Astrocyte of the spinal cord (primary cell): ENCODE measurements around the gene TEFM.

Experiments used
- DNase-seq: peaks from one replicate; pipeline ENCODE4 v3.0.0; 2011; ENCODE audit warnings: low read depth, low spot score
- H3K4me3 ChIP-seq: 2 replicates; pipeline ENCODE4 v1.5.1; 2011; ENCODE audit warnings: low read depth, mild to moderate bottlenecking, low read length, moderate library complexity
- in situ Hi-C: cut with HindIII; loops from 2 replicates; pipeline ENCODE4 v1.10.0; 2017; ENCODE audit warnings: low sequenced_read_pairs
- TF ChIP-seq, protein P1 (sequence below): IDR thresholded peaks from 2 replicates; pipeline ENCODE4 v1.5.1; 2012; ENCODE audit warnings: low read depth, mild to moderate bottlenecking, low read length, inconsistent platforms

The TEFM gene, protein sequence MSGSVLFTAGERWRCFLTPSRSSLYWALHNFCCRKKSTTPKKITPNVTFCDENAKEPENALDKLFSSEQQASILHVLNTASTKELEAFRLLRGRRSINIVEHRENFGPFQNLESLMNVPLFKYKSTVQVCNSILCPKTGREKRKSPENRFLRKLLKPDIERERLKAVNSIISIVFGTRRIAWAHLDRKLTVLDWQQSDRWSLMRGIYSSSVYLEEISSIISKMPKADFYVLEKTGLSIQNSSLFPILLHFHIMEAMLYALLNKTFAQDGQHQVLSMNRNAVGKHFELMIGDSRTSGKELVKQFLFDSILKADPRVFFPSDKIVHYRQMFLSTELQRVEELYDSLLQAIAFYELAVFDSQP

DNA sequence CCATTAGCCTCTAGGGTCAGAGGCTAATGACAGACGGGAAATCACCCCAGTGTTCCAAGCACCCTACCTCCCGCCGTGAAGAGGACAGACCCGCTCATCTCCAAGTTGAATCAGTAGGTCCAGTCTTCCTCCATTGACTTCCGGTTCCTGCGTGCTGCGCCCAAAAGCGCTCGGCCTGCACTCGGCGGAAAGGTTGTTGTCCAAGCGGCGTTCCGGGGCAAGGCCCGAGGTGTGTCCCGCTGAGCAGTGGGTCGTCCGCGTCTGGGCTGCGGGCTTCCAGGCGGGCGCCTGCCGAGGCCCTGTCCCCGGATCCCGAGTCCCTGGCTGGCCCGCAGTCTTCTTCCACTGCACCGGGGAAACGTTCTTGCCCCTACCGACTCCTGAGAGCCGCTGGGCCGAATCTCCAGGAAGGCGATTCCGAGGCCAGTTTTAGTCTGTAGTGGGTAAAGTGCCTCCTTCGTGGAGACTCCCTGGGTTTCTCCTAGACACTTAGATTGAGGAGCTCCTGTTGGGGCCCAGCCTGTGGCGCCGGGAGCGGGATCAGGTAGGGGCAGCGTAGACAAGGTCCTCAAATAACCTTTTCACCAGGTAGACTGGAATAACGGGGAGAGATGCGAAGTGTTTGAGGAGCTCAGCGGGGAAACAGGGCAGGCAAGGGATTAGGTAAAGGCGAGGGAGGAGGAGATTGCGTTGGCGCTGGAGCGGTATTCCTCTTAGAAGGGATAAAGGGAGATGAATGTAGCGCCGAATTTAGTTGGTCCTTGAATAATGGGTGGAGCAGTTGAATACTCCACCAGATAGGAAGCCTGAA is at the start of gene TEFM:
Gene TEFM, minus strand, starts transcription at position 138 of the 811 bp plus-strand sequence. Its CDS starts 40 bp downstream, at position 98.
- DNase-seq: peak; percentile 94
- TF ChIP-seq, protein P1, sequence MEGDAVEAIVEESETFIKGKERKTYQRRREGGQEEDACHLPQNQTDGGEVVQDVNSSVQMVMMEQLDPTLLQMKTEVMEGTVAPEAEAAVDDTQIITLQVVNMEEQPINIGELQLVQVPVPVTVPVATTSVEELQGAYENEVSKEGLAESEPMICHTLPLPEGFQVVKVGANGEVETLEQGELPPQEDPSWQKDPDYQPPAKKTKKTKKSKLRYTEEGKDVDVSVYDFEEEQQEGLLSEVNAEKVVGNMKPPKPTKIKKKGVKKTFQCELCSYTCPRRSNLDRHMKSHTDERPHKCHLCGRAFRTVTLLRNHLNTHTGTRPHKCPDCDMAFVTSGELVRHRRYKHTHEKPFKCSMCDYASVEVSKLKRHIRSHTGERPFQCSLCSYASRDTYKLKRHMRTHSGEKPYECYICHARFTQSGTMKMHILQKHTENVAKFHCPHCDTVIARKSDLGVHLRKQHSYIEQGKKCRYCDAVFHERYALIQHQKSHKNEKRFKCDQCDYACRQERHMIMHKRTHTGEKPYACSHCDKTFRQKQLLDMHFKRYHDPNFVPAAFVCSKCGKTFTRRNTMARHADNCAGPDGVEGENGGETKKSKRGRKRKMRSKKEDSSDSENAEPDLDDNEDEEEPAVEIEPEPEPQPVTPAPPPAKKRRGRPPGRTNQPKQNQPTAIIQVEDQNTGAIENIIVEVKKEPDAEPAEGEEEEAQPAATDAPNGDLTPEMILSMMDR: no peak
- H3K4me3 ChIP-seq: peak within 1 kb of the TSS; percentile 74
- in situ Hi-C loops: no loop called here

DNA sequence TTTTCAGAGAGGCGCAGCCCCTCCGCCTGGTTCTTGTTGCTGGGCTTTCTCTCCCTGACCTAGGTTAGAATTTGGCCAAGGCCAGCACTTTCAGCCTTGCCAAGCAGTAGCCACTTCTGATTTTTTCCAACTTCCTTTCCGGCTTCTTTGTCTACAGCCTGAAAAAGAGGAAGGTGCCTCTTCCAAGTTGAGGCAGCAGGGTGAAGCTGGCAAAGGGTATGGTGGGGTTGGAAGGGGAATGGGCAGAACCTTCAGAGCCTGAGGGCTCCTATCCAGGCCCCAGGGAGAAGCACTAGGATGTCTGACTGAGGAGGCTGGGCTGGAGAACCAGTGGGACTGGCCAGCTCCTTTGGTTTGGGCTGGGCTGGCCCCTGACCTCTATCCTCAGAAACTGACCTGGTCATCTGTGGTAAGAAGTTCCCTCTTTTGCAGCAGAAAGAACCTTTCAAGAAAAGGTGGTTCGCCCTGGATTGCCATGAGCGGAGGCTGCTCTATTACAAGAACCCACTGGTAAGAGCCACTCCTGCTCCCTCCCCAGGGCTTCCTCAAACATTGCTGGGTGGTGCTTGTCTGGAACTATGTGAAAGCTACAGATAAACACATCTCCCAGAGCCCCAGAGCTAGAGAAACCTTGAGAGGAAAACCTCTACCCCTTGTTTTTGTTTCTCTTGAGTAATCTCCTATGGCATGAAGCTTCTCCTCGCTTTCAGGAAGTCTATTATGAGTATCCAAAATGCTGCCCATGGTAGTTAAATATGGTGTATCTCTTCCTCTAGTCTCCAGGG is 48.2 kb upstream of the TEFM start:
- no peak overlapping the region for H3K4me3 ChIP-seq
- in situ Hi-C loops: no loop called here
- no peak for DNase-seq
- TF ChIP-seq, protein P1: no peak

DNA sequence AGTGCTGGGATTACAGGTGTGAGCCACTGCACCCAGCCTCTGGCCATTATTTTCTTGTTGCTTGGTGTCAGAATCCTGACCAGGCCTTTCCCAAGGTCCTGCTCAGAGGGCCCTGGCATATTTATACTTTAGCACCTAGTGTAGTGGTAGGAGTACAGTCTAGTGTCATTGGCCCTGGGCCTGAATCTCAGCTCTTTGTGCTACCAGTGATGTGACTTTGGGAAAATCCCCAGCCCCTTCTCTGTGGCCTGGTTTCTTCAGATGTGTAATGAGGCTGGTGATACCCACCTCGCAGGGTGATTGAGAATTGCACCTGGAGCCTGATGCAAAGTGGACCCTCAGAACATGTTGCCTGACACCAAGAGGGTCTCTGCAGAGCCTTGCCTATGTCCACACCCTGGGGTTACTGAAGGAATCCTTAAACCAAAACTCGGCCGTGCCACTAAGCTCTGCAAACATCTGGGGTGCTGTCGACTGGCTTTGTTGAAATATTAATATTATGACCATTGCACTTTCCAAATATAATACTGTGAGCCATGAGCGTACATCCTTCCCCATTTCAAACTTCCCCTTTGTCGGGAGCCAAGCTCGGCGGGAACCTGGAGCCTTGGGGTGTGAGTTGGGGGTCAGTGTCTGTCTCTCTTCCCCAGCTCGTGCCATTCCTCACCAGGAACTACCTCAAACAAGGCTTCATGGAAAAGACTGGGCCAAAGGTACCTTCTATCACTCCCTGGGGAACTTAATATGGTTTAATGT is 46.8 kb upstream of the TEFM start:
- in situ Hi-C loops: no loop called here
- no peak for DNase-seq
- TF ChIP-seq, protein P1: no peak
- no peak overlapping the region for H3K4me3 ChIP-seq

DNA sequence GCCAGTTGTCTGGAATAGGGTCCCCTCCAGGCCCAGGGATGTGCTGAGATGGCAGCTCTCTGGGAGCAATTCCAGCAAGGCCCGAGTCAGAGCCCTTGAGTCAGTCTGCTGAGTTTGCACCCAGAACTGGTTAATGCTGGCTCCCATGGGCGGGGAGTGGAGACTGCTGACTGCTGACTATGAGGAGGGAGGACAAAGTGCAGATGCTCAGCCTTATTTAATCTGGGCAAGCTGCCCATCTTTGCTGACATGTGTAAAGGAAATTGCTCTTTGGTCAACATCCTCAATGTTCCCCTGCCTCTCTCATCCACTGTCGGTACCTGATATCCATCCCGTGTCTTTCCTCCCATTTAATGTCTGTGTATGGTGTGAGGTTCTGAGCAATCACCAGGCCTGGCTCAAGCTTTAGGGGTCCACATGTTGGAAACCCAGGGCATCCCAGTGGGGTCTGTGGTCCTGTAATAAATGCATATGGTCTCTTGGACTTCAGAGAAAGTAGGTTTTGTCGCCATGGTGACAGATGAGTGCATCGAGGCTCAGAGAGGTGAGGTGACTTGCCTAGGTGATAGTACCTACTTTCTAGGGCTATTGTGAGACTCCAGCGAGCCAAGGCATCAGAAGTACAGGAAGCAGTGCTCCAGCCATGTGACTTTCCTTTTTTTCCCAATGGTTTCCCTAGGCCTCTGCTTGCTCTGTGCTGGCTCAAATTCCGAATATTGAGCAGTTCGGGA is 44.8 kb upstream of the TEFM start:
- peak; percentile 45 for DNase-seq
- TF ChIP-seq, protein P1: no peak
- no peak overlapping the region for H3K4me3 ChIP-seq
- in situ Hi-C loops: no loop called here

DNA sequence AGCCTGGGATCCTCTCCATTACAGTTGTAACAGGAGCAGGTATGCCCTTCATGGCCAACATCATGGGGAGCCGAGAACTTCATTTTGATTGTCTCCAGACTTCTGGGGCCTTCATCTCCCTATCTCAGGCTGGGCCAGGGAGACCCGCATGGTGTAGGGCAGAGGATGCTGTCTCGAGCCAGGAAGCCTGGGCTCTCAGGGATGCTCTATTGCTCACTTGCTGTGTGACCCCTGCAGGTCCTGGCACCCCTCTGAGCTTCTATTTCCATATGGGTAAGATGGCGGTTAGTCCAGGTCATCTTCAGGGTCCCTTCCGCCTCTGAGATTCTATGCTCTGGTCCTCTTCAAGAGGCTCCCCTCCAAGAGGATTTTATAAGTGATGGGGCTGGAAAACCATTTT is 44.2 kb upstream of the TEFM start:
- H3K4me3 ChIP-seq: no peak overlapping the region
- DNase-seq: no peak
- in situ Hi-C loops: no loop called here
- TF ChIP-seq, protein P1: no peak
